Erythroblast (primary cell): Measurements from ENCODE around the gene ADGRL1.
"Not testable (repeated sequence)": the region's sequence is repeated elsewhere in the genome, so short reads cannot be mapped to it uniquely, and the experiment has no call there.

Experiments
- GATA1 ChIP-seq: IDR thresholded peaks from 2 replicates; pipeline ENCODE4 v1.6.1; 2011; ENCODE audit warnings: low read depth, mild to moderate bottlenecking, control low read depth, low read length, moderate library complexity
- POLR2A ChIP-seq: IDR thresholded peaks from 2 replicates; pipeline ENCODE4 v1.6.1; 2011; ENCODE audit warnings: mild to moderate bottlenecking, low read length

DNA sequence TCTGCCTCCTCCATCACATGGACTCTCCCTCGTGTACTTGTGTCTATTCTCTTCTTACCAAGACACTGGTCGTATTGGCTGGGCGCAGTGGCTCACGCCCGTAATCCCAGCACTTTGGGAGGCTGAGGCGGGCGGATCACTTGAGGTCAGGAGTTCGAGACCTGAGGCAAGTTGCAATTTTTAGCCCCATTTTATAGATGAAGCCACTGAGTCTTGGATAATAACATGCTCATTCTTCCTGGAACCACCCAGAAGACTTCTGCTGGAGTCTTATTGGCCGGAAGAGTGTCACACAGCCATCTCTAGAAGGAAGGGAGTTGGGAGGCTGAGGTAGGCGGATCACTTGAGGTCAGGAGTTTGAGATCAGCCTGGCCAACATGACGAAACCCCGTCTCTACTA, 37.7 kb upstream of the ADGRL1 start:
- not testable (repeated sequence) for TF ChIP-seq POLR2A, GATA1
